ENCODE measurements around the gene LRRIQ3.

The LRRIQ3 gene

DNA sequence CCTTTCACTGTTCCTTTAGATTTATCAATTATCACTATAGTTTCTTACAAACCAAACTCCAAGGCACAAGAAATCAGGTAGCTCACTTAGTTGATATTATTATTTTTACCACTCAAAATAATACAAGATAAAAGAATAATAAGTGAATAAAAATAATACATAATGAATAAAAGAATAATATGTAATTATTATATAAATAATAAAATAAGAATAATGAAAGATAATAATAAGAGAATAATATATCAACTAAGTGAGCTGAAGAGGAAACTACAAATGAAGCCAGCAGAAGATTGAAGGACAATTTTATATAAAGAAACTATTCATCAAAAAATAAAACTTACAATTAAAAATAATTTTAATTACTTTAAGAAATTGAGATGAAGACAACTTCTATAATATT is 90.6 kb downstream of the LRRIQ3 start:
- DNase-seq = no peak

DNA sequence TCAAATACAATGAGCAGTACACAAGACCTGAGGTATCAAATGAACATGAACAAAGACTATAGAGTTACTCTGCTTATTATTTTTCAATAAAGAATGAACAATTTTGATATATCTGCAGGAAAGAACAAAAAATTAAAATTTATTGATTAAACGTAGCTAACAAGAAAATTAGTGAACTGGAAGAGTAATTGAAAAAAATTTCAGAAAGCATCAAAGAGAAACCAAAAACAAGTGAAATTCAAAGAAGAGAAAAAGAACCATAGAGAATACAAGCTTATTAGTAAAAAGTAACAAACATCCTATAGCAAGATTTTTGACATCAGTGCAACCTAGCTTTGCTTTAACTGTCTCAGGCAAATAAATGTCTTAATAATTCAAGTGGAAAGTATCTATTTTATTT is 106.6 kb downstream of the LRRIQ3 start:
- no peak for DNase-seq

DNA sequence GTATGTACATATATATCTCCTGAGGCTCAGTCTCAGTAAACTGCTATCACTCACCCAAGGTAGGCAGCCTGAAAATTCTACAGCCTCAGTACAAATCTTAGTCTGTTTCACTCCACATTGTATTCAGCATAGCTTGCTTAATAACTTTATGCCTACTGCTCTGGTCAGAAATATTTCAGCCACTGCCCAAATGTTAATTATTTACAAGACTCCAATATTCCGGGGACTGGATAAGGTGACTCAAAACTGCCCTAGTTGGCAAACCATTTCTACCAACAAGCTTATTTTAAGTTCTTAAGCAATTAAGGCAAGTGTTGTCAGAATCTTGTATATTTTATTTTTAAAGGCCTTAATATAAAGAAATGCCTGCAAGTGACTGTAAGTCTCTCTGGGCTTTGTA is 114.8 kb downstream of the LRRIQ3 start:
- no peak for DNase-seq

DNA sequence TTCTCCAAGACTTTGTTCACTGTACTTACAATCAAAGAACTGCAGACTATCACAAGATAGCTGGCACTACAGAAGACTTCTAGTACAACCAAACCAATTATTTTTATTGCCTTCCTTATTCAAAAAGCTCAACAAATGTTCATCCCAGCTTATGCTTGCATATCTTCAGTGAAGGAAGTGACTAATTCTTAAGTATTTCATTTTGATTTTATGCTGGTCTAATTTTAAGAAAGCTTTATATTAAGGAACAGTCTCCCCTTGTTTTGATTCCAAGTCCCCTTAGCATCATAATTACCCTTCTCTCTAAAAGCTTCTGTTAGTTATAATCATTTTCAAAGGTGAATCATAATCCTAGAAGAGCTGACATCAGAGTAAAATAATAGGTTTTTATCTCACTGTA is 132.9 kb downstream of the LRRIQ3 start:
- DNase-seq = no peak

DNA sequence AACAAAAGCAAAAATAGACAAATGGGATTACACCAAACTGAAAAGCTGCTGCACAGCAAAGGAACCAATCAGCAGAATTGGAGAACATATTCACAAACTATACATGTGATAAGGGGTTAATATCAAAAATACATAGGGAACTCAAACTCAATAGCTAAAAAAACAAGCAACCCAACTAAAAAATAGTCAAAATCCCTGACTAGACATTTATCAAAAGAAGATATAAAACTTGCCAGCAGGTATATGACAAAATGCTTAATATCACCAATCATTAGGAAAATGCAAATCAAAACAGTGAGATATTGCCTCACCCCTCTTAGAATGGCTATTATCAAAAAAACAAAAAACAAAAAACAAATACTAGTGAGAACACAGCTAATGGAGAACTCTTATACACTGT is 140.3 kb downstream of the LRRIQ3 start:
- no peak for DNase-seq

DNA sequence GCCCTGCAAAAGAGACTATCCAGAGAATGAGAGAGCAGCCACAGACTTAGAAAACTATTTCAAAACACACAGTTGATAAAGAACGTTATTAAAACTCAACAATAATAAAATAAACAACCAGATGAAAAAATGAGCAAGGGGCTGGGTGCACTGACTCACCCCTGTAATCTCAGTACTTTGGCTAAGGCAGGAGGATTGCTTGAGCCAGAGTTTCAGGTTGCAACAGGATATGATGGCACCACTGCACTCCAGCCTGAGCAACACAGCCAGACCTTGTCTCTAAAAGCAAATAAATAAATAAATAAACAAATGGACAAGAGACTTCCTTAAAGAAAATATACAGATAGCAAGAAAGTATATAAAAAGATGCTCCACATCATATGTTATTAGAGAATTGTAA is 144.6 kb downstream of the LRRIQ3 start:
- DNase-seq = no peak

DNA sequence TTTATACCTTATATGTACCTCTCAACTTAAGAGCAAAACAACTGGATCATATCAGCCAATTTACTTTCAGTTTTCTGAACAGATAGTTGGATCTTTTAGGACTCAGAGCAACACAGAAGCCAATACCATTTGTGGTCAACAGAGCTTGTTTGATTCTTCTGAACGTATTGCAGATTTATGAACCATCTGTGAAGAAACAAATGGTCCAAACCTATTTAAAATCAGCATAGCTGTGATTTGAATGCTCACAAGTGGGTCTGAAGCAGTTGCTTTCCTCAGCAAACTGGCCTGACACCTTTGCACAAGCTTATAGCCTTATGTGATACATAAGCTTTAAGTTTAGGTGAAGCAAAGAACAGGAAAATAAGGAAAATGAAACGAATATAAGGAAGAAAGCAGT is 147.6 kb downstream of the LRRIQ3 start:
- DNase-seq = no peak

DNA sequence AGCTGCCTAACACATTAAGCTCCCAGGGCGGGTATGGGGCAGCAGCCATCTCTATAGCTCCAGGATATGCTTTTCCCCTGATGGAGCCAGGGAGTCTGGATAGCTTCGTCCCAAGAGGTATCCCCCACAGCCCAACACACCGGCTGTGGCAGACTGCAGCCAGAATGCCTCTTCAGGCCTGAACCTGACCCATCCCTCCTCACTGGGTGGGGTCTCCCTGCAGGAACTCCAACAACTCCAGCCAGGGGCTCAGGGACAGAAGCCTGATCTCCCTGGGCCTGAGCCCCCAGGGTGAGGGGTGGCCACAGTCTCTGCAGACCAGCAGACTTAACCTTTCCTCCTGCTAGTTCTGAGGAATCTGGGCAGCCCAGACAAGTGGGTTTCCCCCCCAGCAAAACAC is 159.9 kb downstream of the LRRIQ3 start:
- no peak for DNase-seq

DNA sequence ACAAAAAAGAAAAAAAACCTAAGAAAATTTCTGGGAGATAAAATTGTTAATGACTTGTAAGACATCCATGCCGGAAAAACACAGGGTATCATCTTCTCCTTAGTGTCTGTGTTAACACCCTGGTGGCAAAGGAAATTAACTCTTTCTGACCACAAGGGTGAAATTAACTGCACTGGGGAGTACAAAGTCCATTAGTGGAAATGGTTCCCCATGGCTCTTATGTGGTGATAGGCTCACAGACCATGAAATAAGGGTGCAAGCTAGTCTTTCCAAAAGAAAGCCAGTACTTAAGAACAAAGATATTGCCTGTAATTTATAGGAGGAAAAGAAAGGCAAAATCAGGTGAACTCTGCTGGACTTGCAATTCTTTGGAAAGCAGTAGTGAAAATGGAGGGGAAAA is 185.4 kb downstream of the LRRIQ3 start:
- no peak for DNase-seq

DNA sequence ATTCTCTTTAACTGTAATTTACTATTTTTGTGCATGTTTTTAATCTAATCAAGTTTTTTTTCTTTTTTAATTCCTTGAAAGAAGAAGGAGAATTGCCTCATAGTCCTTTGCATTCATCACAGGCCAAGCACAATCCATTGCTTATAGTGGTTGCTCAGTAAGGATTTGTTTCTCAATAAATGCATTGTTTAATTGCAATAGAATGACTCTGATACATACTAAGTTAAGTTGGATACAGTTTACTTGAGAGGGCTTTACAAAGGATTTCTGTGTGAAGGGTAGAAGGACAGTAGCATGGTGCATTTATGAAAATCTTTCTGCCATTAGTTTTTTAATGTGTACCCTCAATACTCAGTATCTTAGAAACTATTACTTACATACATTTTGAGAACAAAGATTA is 186.2 kb downstream of the LRRIQ3 start:
- DNase-seq = no peak

DNA sequence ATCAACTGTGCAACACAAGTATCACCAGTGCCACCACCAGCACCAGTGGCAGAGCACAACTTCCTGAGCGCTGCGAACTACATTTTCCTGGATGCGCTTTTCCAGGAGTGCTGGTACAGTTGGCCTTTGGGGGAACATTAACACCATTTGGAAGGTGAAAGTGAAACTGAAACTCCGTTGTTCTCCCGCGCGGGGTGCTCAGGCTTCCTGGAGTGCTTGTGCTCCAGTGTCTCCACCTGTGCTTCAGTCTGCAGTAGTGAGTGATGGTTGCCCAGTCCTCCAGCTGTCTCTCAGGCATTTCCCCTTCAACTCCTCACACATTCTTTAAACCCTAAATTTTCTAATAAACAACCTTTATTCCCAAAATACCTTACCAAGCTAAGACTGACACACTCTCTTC is 187.8 kb downstream of the LRRIQ3 start:
- peak; percentile 8 for DNase-seq

DNA sequence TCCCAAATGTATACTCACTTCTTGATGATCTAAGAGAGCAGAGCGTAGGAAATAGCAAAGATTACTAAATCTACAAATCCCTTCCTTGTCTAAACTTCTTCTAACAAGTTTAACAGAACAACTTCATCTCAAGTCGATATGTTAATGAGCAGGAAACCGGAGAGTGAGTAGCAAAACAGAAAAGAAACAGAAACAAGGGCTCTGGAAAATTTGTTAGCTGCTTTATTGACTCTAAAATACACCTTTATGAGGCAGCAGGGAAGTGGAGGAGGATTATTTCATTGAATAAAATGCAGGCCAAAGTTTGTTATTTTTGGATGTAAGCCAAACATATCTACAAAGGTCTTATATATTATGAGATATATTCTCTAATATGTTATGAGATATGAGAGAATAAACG is 192.4 kb downstream of the LRRIQ3 start:
- no peak for DNase-seq

DNA sequence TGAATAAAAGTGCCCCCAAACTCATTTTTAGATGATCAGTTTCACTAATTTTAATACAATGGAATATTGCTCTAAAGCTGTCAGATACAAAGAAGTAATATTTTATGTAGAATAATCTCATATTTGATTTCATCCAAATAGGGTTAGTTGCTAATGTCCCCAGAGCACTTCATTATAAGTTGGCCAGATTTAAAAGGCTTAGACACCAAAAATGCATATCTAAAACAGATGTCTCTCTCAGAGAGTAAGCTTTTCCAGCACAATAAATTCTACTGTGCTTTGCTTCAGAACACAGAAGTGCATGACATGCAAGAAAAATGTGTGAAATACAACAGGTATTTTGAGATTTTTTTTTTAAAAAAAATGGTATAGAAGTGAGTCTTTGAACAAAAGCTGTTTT is 194.2 kb downstream of the LRRIQ3 start:
- no peak for DNase-seq

DNA sequence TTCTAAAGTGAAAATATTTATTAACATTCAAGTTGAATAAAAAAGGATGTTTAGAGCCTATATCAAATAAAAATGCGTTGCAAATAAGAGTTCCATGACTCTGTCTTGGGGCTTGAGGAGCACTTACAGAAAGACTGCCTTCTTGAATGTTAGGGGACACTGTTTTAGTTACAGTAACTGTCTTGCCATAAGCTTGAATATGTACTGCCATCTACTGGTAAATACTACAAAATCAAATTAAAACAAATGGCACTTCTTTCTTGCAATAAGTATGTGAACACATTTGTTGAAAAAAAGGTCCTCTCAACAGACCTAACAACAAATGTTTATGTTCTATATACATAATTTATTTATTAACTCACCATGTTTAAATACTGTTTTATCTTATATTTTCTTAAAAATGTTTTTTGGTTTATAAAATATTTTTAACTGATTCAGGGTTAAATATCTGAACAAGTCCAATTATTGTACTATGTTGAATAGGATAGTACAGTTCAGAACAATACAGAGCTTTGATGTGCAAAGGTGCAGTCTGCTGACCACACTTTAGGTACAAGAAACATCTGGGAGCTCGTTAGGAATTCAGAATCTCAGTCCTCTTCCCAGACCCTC is 199.5 kb downstream of the LRRIQ3 start:
- no peak for DNase-seq

DNA sequence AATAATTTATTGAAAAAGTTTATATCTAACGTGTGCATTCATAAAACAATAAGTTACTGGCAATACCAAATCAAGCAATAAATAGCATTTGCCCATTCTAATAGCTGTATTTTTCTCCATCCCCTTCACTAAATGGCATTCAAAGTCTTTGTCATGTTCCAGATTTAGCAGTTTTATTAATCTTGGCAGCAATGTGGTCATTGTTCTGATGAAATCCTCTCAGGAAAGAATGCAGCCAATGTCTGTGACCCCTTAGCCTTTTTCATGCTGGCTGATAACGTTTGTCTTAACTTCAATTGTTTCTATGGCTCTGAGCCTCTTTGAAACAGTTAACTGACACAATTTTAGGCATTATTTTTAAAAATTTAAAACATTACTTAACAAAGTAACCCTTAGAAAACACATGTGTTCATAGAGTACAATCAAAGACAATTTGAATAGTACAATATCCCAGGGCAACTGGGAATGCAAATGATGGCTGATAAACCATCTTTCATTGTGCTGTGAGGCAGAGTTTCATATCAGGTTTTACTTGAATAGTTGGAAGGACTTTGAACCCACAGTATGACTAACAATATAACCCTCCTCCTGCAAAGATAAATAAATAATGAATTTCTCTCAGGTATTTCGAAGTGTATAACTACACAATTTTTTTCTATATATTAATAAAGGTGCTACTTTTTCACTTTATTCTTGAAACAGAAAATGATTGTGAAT is 217.5 kb downstream of the LRRIQ3 start:
- DNase-seq = no peak

DNA sequence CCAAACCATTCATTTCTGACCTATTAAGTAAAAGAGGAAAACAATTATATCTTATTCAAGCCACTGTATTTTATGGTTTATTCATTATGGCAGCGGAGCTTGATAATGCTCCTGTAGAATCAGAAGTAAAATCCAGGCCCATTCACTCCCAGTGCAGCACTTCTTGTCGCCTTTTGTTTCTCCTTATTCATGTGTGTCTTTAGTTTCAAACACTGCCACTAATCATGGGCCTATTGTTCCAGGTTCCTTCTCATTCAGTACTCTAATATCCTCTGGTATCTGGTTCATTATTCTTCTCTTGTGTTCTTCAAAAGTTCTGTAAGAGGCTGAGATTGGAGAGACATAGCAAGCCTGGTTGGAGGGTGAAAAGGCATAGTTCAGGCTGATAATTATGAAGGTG is 218.3 kb downstream of the LRRIQ3 start:
- no peak for DNase-seq

DNA sequence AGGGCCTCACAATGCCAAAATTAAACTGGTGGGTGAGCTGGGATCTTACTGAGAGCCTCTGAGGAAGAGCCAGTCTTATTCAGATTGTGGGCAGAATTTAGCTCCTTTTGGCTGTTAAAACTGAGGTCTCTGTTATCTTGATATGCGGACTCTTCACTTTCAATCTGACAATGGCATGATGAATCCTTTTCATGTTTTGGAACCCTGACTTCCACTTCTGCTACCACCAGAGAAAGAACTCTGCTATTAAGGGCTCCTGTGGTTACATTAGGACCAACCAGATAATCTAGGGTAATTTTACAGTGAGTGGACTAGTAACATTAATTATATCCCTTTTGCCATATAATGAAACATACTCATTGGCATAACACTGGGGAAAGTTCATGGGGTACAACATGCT is 219.0 kb downstream of the LRRIQ3 start:
- no peak for DNase-seq
